ENCODE results near the gene MTX3.
A peak's percentile ranks its signal among the peaks of the same experiment; 100 is the strongest.

Gene MTX3

GRCh38 chr5:79962575-79963222 lies 28.4 kb downstream of the MTX3 start:
- TF ChIP-seq CTCF (conservative IDR thresholded peaks at IDR 0.05; ENCODE audit: low read depth, low read length): no peak
- no peak for DNase-seq (ENCODE audit: low read depth)
- no peak overlapping the region for H3K4me3 ChIP-seq (ENCODE audit: low read depth, low read length)

GRCh38 chr5:79961716-79962574 lies 29.1 kb downstream of the MTX3 start:
- DNase-seq (ENCODE audit: low read depth): no peak

GRCh38 chr5:79959407-79959806 lies 31.7 kb downstream of the MTX3 start:
- no peak for TF ChIP-seq CTCF (conservative IDR thresholded peaks at IDR 0.05; ENCODE audit: low read depth, low read length)
- no peak overlapping the region for H3K4me3 ChIP-seq (ENCODE audit: low read depth, low read length)
- DNase-seq (ENCODE audit: low read depth): no peak

More at GRCh38 chr5:79961716-79962574, 29.1 kb downstream of the MTX3 start:
- H3K4me3 ChIP-seq (ENCODE audit: low read depth, low read length): no peak overlapping the region
- TF ChIP-seq CTCF (conservative IDR thresholded peaks at IDR 0.05; ENCODE audit: low read depth, low read length): no peak

- TF ChIP-seq CTCF (conservative IDR thresholded peaks at IDR 0.05; ENCODE audit: low read depth, low read length): no peak
- DNase-seq (ENCODE audit: low read depth): peak; percentile 8
- H3K4me3 ChIP-seq (ENCODE audit: low read depth, low read length): no peak overlapping the region
These were observed 35.0 kb downstream of the MTX3 start for GRCh38 chr5:79955941-79956670.

- no peak for DNase-seq (ENCODE audit: low read depth)
- TF ChIP-seq CTCF (conservative IDR thresholded peaks at IDR 0.05; ENCODE audit: low read depth, low read length): no peak
- no peak overlapping the region for H3K4me3 ChIP-seq (ENCODE audit: low read depth, low read length)
These were observed 35.6 kb downstream of the MTX3 start for GRCh38 chr5:79955356-79955895.

- DNase-seq (ENCODE audit: low read depth): peak; percentile 39
- H3K4me3 ChIP-seq (ENCODE audit: low read depth, low read length): no peak overlapping the region
- no peak for TF ChIP-seq CTCF (conservative IDR thresholded peaks at IDR 0.05; ENCODE audit: low read depth, low read length)
These were observed 36.4 kb downstream of the MTX3 start for GRCh38 chr5:79954620-79955019.

All from choroid plexus epithelial cell (primary cell).